ENCODE data around the gene SERPINE1. TPM values are rescaled to one million over a fixed set of nuclear protein-coding genes. Genes with fewer than 3 reads are reported as not detected.

Gene SERPINE1
- total RNA-seq, 1 donor from 2014 or later: 1.5 TPM

GRCh38 chr7:101153969-101154692 lies 27.2 kb downstream of the SERPINE1 start, which contains the start of gene AP1S1:
Gene AP1S1, plus strand, starts transcription at chr7:101154476. Its CDS starts 39 bp downstream, at chr7:101154515.
- peaks cover 11% of the 10 kb centered on the region for H3K4me1 Mint-ChIP-seq (ENCODE audit: unreplicated experiment)

GRCh38 chr7:101154693-101155102 lies 27.8 kb downstream of the SERPINE1 start:
- H3K27ac Mint-ChIP-seq: peak overlapping the region; percentile 78
- H3K36me3 Mint-ChIP-seq: peaks cover 10% of the 10 kb centered on the region
- H3K4me3 Mint-ChIP-seq: peak overlapping the region; percentile 88
- no peak for DNase-seq (ENCODE audit: extremely low spot score, unreplicated experiment)
- H3K27me3 Mint-ChIP-seq: peaks cover 5% of the 10 kb centered on the region
- no peaks in the 10 kb centered on the region for H3K9me3 Mint-ChIP-seq
- TF ChIP-seq CTCF (conservative IDR thresholded peaks at IDR 0.05): no peak
- H3K4me1 Mint-ChIP-seq (ENCODE audit: unreplicated experiment): peaks cover 11% of the 10 kb centered on the region

More at GRCh38 chr7:101153969-101154692, 27.2 kb downstream of the SERPINE1 start, which contains the start of gene AP1S1:
- peak; percentile 95 for DNase-seq (ENCODE audit: extremely low spot score, unreplicated experiment)
- Mint-ChIP-seq H3K36me3 (peaks cover 10% of the 10 kb centered on the region), H3K27ac (peak within 1 kb of the TSS; percentile 78), H3K9me3 (no peaks in the 10 kb centered on the region), H3K27me3 (peaks cover 10% of the 10 kb centered on the region), H3K4me3 (peak within 1 kb of the TSS; percentile 88)
- no peak for TF ChIP-seq CTCF (conservative IDR thresholded peaks at IDR 0.05)

- peak overlapping the region; percentile 78 for H3K27ac Mint-ChIP-seq
- H3K4me3 Mint-ChIP-seq: peak overlapping the region; percentile 88
- TF ChIP-seq CTCF (conservative IDR thresholded peaks at IDR 0.05): no peak
- DNase-seq (ENCODE audit: extremely low spot score, unreplicated experiment): no peak
- no peaks in the 10 kb centered on the region for H3K9me3 Mint-ChIP-seq
- peaks cover 10% of the 10 kb centered on the region for H3K36me3 Mint-ChIP-seq
- peaks cover 11% of the 10 kb centered on the region for H3K4me1 Mint-ChIP-seq (ENCODE audit: unreplicated experiment)
- peaks cover 3% of the 10 kb centered on the region for H3K27me3 Mint-ChIP-seq
Observed at GRCh38 chr7:101155303-101155702, 28.4 kb downstream of the SERPINE1 start.

GRCh38 chr7:101156277-101156676 lies 29.4 kb downstream of the SERPINE1 start:
- H3K4me1 Mint-ChIP-seq (ENCODE audit: unreplicated experiment): peaks cover 13% of the 10 kb centered on the region
- peaks cover 10% of the 10 kb centered on the region for H3K36me3 Mint-ChIP-seq
- H3K4me3 Mint-ChIP-seq: peak overlapping the region; percentile 81
- H3K27ac Mint-ChIP-seq: peak overlapping the region; percentile 88
- no peak for DNase-seq (ENCODE audit: extremely low spot score, unreplicated experiment)
- peaks cover 3% of the 10 kb centered on the region for H3K27me3 Mint-ChIP-seq
- H3K9me3 Mint-ChIP-seq: no peaks in the 10 kb centered on the region
- TF ChIP-seq CTCF (conservative IDR thresholded peaks at IDR 0.05): peak; percentile 44

- DNase-seq (ENCODE audit: extremely low spot score, unreplicated experiment): no peak
- H3K9me3 Mint-ChIP-seq: no peaks in the 10 kb centered on the region
- H3K27ac Mint-ChIP-seq: peak overlapping the region; percentile 88
- peak overlapping the region; percentile 81 for H3K4me3 Mint-ChIP-seq
- H3K27me3 Mint-ChIP-seq: peaks cover 3% of the 10 kb centered on the region
- peaks cover 17% of the 10 kb centered on the region for H3K4me1 Mint-ChIP-seq (ENCODE audit: unreplicated experiment)
- no peak for TF ChIP-seq CTCF (conservative IDR thresholded peaks at IDR 0.05)
- peaks cover 10% of the 10 kb centered on the region for H3K36me3 Mint-ChIP-seq
Observed at GRCh38 chr7:101156866-101157589, 30.1 kb downstream of the SERPINE1 start.

All from type B pancreatic cell (in vitro differentiated cells).